Endothelial cell of umbilical vein (primary cell): ENCODE results near the gene TTC31. TPM values are rescaled to one million over a fixed set of nuclear protein-coding genes. Genes with fewer than 3 reads are reported as not detected.

ENCODE experiments used
- BruUV-seq: library from RNA; stranded (reverse); fragments of 400-500 nt; replicated peaks from 2 replicates; lab custom pipeline; 2021; lab: Mats Ljungman, UMichigan
- CTCF ChIA-PET: fragments of 300-600, 350-600 bp; sonication (Branson Sonifier 250); formaldehyde crosslinking; loops from one replicate; lab custom pipeline; 2021; ENCODE audit warnings: antibody characterized with exemption, inconsistent platforms; lab: Charles Lee
- POLR2A ChIA-PET: fragments of 300-600, 350-600 bp; sonication (Branson Sonifier 250); formaldehyde crosslinking; loops from one replicate; lab custom pipeline; 2021; ENCODE audit warnings: antibody characterized with exemption, inconsistent platforms; lab: Charles Lee
- DNase-seq: peaks from one replicate; pipeline ENCODE4 v3.0.0-alpha.2; 2011; ENCODE audit warnings: low read depth, low spot score
- FAIRE-seq: peaks from 2 replicates; lab custom pipeline; 2011; peaks lifted over from hg19 to GRCh38; lab: Jason Lieb, UNC
- H2AFZ ChIP-seq: 2 replicates; pipeline ENCODE4 v1.6.0; 2012; ENCODE audit warnings: low read depth, low read length, control low read depth, inconsistent platforms
- H3K27ac ChIP-seq: 2 replicates; pipeline ENCODE4 v1.5.1; 2011; ENCODE audit warnings: low read depth, mild to moderate bottlenecking, control low read depth, low read length, moderate library complexity; ENCODE audit not compliant: insufficient read depth
- H3K27me3 ChIP-seq, 2 experiments: 2 replicates each; pipeline versions ENCODE4 v1.6.0 to v1.6.1; 2011; ENCODE audit warnings: low read length in 2 of 2, mixed read lengths in 1 of 2; ENCODE audit not compliant: control insufficient read depth in 2 of 2, insufficient read depth in 2 of 2
- H3K36me3 ChIP-seq, 2 experiments: 2 replicates in 1 of 2; 3 replicates in 1 of 2; pipeline ENCODE4 v1.5.1; 2011; ENCODE audit warnings: low read length in 2 of 2, mild to moderate bottlenecking in 1 of 2, moderate library complexity in 1 of 2; ENCODE audit not compliant: control insufficient read depth in 2 of 2, insufficient read depth in 2 of 2; ENCODE audit errors: extremely low read depth in 1 of 2
- H3K4me1 ChIP-seq: 3 replicates; pipeline ENCODE4 v1.5.1; 2011; ENCODE audit warnings: mild to moderate bottlenecking, low read length; ENCODE audit not compliant: control insufficient read depth, insufficient read depth; ENCODE audit errors: extremely low read depth
- H3K4me2 ChIP-seq: 2 replicates; pipeline ENCODE4 v1.6.1; 2011; ENCODE audit warnings: low read length, control low read depth, mixed read lengths; ENCODE audit not compliant: insufficient read depth
- H3K4me3 ChIP-seq, 3 experiments: fragments of 200-600 bp in 1 of 3; sonication (generic), shearing (Covaris generic) in 1 of 3; replicated peaks in 1 of 3; 2 replicates each; pipeline ENCODE4 v1.5.1; 2011 to 2016; ENCODE audit warnings: control low read depth in 3 of 3, low read length in 3 of 3, mild to moderate bottlenecking in 2 of 3, inconsistent platforms in 1 of 3, low read depth in 1 of 3, moderate library complexity in 1 of 3; ENCODE audit not compliant: insufficient read depth in 1 of 3
- H3K79me2 ChIP-seq: 2 replicates; pipeline ENCODE4 v1.6.0; 2012; ENCODE audit warnings: low read length, inconsistent platforms; ENCODE audit not compliant: control insufficient read depth, insufficient read depth
- H3K9ac ChIP-seq: replicated peaks from 2 replicates; pipeline ENCODE3; 2011; ENCODE audit warnings: low read length, control low read depth; ENCODE audit not compliant: insufficient read depth; ENCODE audit errors: extremely low read depth
- H3K9me1 ChIP-seq: replicated peaks from 3 replicates; pipeline ENCODE4 v1.6.0; 2011; ENCODE audit warnings: mild to moderate bottlenecking, low read length; ENCODE audit not compliant: control insufficient read depth, insufficient read depth; ENCODE audit errors: extremely low read depth
- H3K9me3 ChIP-seq: replicated peaks from 2 replicates; pipeline ENCODE4 v1.5.1; 2012; ENCODE audit warnings: low read length, inconsistent platforms; ENCODE audit not compliant: control insufficient read depth, insufficient read depth
- H4K20me1 ChIP-seq: replicated peaks from 2 replicates; pipeline ENCODE3; 2011; ENCODE audit warnings: mild to moderate bottlenecking, low read length; ENCODE audit not compliant: control insufficient read depth, insufficient read depth; ENCODE audit errors: extremely low read depth
- EZH2 ChIP-seq: IDR thresholded peaks from 2 replicates; pipeline ENCODE4 v1.6.1; 2012; ENCODE audit warnings: borderline replicate concordance, low read depth, mild to moderate bottlenecking, moderate library complexity, low read length, inconsistent platforms; ENCODE audit not compliant: severe bottlenecking
- FOS ChIP-seq: IDR thresholded peaks from 2 replicates; pipeline ENCODE4 v1.6.1; 2011; ENCODE audit warnings: mild to moderate bottlenecking, low read length, moderate library complexity, borderline replicate concordance; ENCODE audit not compliant: insufficient read depth
- GATA2 ChIP-seq: IDR thresholded peaks from 2 replicates; pipeline ENCODE4 v1.7.0; 2011; ENCODE audit warnings: low read depth, mild to moderate bottlenecking, moderate library complexity, mixed read lengths, low read length; ENCODE audit not compliant: insufficient read length, insufficient read depth
- JUN ChIP-seq: IDR thresholded peaks from 2 replicates; pipeline ENCODE4 v1.6.1; 2011; ENCODE audit warnings: borderline replicate concordance, low read depth; ENCODE audit not compliant: insufficient read length, insufficient read depth
- MYC ChIP-seq: IDR thresholded peaks from one replicate; pipeline ENCODE4 v1.6.1; 2011; ENCODE audit warnings: mild to moderate bottlenecking, low read depth, low read length
- POLR2A ChIP-seq: IDR thresholded peaks from 2 replicates; pipeline ENCODE4 v1.6.1; 2012; ENCODE audit warnings: low read depth, mild to moderate bottlenecking, control low read depth, low read length
- POLR2AphosphoS5 ChIP-seq: IDR thresholded peaks from 2 replicates; pipeline ENCODE4 v1.6.1; 2012; ENCODE audit warnings: low read depth, mild to moderate bottlenecking, control low read depth, low read length, moderate library complexity; ENCODE audit not compliant: insufficient read depth
- dilution Hi-C: fragments of 300-500 bp; cut with MboI; formaldehyde crosslinking; loops from one replicate; pipeline ENCODE4 v1.15.0; 2019; ENCODE audit warnings: low sequenced_read_pairs; ENCODE audit not compliant: extremely low pct_ligation_motif_present
- intact Hi-C: fragments of 100-400 bp; cut with micrococcal nuclease; formaldehyde crosslinking; loops from one replicate; pipeline ENCODE4 v1.10.0; 2022
- polyA plus RNA-seq, 4 experiments: library from polyadenylated mRNA; depleted of rRNA in 3 of 4; stranded (reverse) in 3 of 4; unstranded in 1 of 4; fragments of >200 nt; gene quantifications; 2 replicates each; pipeline versions ENCODE4 v1.2.1 to v1.2.3, GENCODE V29; 2011 to 2012; ENCODE audit warnings: missing spikeins in 1 of 4
- total RNA-seq: library from RNA; stranded (reverse); gene quantifications from 2 replicates; pipeline ENCODE4 v1.2.3, GENCODE V29; 2021
- TF ChIP-seq, protein P1 (sequence below): IDR thresholded peaks from 2 replicates; pipeline ENCODE4 v1.6.1; 2011; ENCODE audit not compliant: insufficient read depth, insufficient read length
- TF ChIP-seq, protein P2 (sequence below), 2 donors: IDR thresholded peaks; 1 replicate in 1 of 2; 2 replicates in 1 of 2; pipeline ENCODE4 v1.5.1; 2011; ENCODE audit warnings: low read length in 2 of 2, mild to moderate bottlenecking in 2 of 2, moderate library complexity in 2 of 2, control low read depth in 1 of 2, inconsistent platforms in 1 of 2, low read depth in 1 of 2; ENCODE audit not compliant: insufficient read depth in 1 of 2; ENCODE audit errors: extremely low read depth in 1 of 2

TTC31 gene
- total and polyA plus RNA-seq, 2 donors (not counting 3 experiments of a cell fraction or from before 2014, with no cell fraction given) = 20.1 to 24.1 TPM

DNA sequence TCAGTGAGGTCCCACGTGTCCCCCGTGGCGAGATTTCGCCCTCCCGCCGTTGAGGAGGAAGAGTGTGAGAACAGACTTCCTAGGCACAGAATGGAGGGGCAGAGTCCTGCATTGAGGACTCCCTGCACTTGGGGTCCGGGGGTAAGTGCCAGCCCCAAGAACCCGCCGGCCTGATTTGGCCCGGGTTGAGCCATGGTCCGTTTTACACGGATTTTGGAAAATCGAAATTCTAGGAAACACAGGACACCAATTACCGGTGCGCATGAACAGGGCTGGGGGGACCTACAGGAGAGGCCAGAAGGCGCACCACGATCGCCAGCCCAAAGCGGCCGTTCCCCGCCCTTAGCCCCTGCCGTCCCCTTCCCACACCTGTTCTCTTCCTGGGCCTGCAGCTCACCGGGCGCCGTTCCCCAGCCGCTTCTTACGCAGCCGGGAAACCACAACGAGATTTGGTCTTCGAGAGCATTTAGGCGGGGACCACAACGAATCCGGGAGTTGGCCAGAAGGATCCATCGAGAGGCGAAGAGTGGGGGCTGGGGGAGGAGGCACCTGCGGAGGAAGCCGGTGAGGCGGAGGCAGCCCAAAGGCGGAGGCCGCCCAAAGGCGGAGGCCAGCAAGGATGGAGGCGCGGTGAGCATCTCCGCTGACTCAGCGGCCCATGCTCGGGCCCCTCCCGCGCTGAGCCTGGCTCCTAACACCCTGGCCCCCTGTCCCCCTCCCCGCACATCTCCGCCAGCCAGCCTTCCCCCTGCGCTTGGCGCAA lies 30.9 kb downstream of the TTC31 start:
- ChIA-PET POLR2A (interaction anchor here (0.7 kb wide), 2 partner anchors 12 to 453 kb away, joined by 3 to 4 read pairs; partner anchors contain the start of gene DQX1), CTCF (no interaction called here)
- Histone ChIP-seq H3K9ac (no peak overlapping the region), H3K9me1 (no peaks in the 10 kb centered on the region), H3K36me3 (no peaks in the 10 kb centered on the region), H3K4me3 (no peak overlapping the region), H3K27ac (no peak overlapping the region), H3K4me2 (no peak overlapping the region), H3K9me3 (no peaks in the 10 kb centered on the region), H3K4me1 (peaks cover 7% of the 10 kb centered on the region), H3K79me2 (no peaks in the 10 kb centered on the region), H2AFZ (no peak overlapping the region), H4K20me1 (no peaks in the 10 kb centered on the region), H3K27me3 (peaks cover 80 to 95% of the 10 kb centered on the region in 2 experiments)
- DNase-seq = peak; percentile 9
- TF ChIP-seq EZH2 (peak; percentile 89), JUN (no peak)
- intact Hi-C loops = no loop called here
- no peak for FAIRE-seq
- BruUV-seq = no TSS peak
- dilution Hi-C loops = no loop called here

DNA sequence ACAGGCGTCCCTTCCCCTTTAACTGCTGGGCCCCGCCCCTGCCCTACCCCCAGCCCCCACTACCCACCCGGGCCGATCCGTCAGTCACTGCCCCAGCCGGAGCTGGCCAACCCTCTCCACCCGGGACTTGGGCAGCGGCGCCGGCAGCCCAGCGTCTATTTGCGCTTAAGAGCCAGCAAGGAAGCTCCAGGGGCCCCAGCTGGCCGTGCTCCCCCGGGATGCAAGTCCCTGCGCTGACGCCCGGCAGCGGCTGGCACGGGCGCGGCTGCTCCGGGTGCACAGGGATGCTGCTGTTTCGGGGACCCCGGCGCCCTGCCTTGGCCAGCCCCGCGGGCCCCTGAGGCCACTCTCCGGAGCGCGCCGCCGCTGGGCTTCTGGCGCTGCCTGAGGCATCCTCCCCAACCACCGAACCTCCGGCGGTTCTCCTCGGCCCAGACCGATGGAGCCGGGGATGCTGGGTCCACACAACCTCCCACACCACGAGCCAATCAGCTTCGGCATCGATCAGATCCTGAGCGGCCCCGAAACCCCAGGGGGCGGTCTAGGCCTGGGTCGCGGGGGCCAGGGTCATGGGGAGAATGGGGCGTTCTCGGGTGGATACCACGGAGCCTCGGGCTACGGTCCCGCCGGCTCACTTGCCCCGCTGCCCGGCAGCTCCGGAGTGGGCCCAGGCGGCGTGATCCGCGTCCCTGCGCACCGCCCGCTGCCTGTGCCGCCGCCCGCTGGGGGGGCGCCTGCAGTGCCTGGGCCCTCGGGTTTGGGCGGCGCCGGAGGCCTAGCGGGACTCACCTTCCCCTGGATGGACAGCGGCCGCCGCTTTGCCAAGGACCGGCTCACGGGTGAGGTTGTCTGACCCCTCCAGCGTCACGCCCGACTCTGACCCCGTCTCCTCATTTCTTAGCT lies 31.7 kb downstream of the TTC31 start, which contains the start of gene TLX2:
Gene TLX2 (plus strand): TSS at position 83 of the 903 bp plus-strand sequence. CDS start 357 bp downstream, at position 440.
- FAIRE-seq (no peak), DNase-seq (no peak)
- Histone ChIP-seq H3K27ac (no peak within 1 kb of the TSS), H3K4me1 (peaks cover 7% of the 10 kb centered on the region), H3K9me1 (no peaks in the 10 kb centered on the region), H2AFZ (no peak within 1 kb of the TSS), H3K4me2 (no peak within 1 kb of the TSS), H3K9me3 (no peaks in the 10 kb centered on the region), H3K36me3 (no peaks in the 10 kb centered on the region), H3K27me3 (peaks cover 87 to 98% of the 10 kb centered on the region in 2 experiments), H3K4me3 (no peak within 1 kb of the TSS), H4K20me1 (no peaks in the 10 kb centered on the region), H3K9ac (no peak within 1 kb of the TSS), H3K79me2 (no peaks in the 10 kb centered on the region)
- TF ChIP-seq JUN (no peak), POLR2A (no peak), POLR2AphosphoS5 (no peak), FOS (no peak), GATA2 (no peak), MYC (no peak), EZH2 (no peak)
- TF ChIP-seq, protein P1, sequence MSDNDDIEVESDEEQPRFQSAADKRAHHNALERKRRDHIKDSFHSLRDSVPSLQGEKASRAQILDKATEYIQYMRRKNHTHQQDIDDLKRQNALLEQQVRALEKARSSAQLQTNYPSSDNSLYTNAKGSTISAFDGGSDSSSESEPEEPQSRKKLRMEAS = no peak
- TF ChIP-seq, protein P2, sequence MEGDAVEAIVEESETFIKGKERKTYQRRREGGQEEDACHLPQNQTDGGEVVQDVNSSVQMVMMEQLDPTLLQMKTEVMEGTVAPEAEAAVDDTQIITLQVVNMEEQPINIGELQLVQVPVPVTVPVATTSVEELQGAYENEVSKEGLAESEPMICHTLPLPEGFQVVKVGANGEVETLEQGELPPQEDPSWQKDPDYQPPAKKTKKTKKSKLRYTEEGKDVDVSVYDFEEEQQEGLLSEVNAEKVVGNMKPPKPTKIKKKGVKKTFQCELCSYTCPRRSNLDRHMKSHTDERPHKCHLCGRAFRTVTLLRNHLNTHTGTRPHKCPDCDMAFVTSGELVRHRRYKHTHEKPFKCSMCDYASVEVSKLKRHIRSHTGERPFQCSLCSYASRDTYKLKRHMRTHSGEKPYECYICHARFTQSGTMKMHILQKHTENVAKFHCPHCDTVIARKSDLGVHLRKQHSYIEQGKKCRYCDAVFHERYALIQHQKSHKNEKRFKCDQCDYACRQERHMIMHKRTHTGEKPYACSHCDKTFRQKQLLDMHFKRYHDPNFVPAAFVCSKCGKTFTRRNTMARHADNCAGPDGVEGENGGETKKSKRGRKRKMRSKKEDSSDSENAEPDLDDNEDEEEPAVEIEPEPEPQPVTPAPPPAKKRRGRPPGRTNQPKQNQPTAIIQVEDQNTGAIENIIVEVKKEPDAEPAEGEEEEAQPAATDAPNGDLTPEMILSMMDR (IDR thresholded peaks at IDR 0.05; ENCODE audit: extremely low read depth in 1 of 2, insufficient read depth in 1 of 2, low read depth in 1 of 2, low read length in 2 of 2) = no peak
- CTCF ChIA-PET = interaction anchor here (1.4 kb wide), 1 partner anchor 9 kb away, joined by 3 read pairs; no protein-coding TSS in a partner anchor
- intact Hi-C loops = no loop called here
- dilution Hi-C loops = no loop called here
- POLR2A ChIA-PET = interaction anchor here (0.7 kb wide), 3 partner anchors 11 to 452 kb away, joined by 3 to 5 read pairs (median 4); partner anchors contain the start of gene DQX1
- no TSS peak for BruUV-seq
